ENCODE results near the gene CIAO3.

CIAO3 gene

DNA sequence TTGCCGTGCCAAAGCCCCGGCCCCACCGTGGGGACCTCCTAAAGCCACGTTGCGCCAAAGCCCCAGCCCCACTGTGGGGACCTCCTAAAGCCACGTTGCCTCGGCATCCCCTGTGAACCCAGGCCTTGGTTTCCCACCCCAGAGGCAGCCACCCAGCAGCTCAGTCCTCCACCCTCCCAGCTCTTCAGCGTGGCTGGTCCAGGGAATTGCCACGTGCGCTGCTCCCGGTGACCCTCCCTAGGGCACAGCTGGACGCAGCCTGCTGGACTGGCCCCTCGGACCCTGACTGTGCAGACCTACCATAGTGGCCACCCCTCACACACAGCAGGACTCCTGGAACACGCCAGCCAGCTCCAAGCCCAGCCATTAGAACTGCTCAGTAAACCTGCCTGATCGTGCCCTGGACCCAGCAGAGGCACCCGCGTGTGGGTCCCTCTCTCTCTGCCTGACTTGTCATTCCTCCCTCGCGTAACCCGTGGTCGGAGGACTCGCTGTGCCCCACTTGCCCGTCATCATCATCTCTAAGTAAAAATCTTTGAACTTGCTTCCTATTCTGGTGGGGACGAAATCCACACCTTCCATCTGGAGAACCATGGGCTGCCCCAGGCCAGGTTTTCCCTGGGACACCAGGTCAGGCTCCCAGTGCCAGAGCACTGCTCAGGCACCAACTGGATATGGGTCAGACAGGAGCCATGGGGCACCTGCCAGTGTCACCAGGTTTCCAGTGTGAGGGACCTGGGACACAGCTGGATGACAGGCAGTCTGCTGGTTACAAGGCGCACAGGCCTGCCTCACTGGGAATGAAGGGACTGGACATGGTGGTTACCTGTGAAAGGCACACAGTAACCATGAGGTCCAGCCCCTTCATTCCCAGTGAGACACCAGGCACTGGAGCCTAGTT is 5.6 kb downstream of the CIAO3 start:
- H3K4me1 ChIP-seq = no peaks in the 10 kb centered on the region; the same call in 1 of the 2 replicates
- no peak overlapping the region for H3K4me3 ChIP-seq (ENCODE audit: low read depth, low read length)

DNA sequence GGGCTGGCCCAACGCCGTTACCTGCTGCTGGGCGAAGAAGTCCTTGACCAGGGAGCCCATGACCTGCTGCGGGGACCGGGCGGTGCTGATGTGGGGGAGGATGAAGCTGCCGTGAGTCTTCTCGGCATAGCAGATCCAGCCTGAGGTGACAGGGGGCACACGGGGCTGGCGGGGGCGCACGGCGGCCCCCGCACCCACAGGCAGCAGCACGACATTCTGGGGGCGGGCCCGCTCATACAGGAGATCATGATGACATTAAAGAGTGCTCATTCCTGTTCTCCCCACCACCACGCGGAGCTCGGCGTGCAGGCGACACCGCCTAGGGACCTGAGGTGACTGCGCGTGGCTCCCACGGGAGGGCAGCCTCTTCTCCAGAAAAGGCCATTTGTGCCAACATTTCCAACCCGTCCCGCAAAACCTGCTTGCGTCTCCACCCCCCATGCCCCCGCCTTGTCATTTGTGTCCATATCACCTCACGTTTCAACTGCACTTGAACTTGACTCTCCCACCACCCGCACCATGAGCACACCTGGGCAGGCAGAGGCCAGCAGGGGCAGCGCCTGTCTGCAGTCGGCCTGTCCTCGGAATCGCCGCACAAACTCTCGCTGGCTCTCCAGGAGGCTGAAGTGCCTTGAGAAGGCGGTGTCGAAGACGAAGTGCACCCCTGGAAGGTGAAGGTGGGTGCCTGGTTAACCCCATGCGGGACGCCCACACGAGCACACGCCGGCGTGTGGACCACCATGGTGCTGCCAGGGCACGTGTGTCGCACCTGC is 6.4 kb downstream of the CIAO3 start:
- Histone ChIP-seq H3K36me3 (peaks cover 70% of the 10 kb centered on the region), H3K9me3 (no peaks in the 10 kb centered on the region), H3K4me3 (ENCODE audit: low read depth, low read length) (no peak overlapping the region), H3K27me3 (no peaks in the 10 kb centered on the region), H3K4me1 (no peaks in the 10 kb centered on the region)
- no peak for DNase-seq
- TF ChIP-seq, protein P1, sequence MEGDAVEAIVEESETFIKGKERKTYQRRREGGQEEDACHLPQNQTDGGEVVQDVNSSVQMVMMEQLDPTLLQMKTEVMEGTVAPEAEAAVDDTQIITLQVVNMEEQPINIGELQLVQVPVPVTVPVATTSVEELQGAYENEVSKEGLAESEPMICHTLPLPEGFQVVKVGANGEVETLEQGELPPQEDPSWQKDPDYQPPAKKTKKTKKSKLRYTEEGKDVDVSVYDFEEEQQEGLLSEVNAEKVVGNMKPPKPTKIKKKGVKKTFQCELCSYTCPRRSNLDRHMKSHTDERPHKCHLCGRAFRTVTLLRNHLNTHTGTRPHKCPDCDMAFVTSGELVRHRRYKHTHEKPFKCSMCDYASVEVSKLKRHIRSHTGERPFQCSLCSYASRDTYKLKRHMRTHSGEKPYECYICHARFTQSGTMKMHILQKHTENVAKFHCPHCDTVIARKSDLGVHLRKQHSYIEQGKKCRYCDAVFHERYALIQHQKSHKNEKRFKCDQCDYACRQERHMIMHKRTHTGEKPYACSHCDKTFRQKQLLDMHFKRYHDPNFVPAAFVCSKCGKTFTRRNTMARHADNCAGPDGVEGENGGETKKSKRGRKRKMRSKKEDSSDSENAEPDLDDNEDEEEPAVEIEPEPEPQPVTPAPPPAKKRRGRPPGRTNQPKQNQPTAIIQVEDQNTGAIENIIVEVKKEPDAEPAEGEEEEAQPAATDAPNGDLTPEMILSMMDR (IDR thresholded peaks at IDR 0.05; ENCODE audit: low read depth, low read length) = no peak

More for the DNA sequence above, 5.6 kb downstream of the CIAO3 start:
- TF ChIP-seq, protein P1 (IDR thresholded peaks at IDR 0.05; ENCODE audit: low read depth, low read length) = no peak
- H3K36me3 ChIP-seq = peaks cover 64% of the 10 kb centered on the region
- no peaks in the 10 kb centered on the region for H3K9me3 ChIP-seq
- DNase-seq = no peak
- no peaks in the 10 kb centered on the region for H3K27me3 ChIP-seq

DNA sequence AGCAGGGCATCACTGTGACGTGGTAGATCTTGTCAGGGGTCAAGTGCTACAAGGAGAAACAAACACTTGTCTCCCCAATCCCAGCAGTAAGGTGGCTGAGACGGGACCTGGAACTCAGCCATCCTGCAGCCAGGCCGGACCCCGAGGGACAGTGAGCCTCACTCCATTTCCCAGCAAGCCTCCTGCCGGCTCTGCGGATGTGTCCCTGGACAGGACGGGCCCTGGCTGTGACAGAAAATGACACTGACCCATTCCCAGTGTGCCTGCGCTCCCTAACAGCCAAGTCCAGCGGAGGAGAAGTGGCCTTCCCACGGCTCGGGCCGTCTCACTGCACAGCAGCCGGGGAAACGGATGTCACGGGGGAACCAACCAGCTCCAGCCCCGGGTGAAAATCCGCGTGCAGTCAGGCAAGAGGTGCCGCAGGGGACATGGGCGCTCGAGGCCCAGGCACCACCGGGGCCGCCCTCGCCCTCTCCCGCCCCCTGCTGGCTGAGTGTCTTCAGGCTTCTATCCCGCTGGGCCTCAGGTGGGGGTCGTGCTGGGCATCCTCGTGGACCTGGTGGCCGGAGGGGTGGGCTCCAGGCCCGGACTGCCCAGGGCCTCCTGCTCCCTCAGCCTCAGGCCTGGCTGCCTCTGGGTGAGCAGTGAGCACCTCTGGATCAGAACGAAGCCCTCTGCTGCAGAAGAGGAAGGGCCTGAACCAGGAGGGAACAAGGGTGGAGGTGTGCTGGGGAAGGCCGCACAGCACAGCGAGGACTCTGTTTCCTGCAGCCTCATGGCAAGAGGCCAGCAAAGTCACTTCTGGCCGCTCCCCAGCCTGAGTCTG is 7.2 kb downstream of the CIAO3 start:
- no peaks in the 10 kb centered on the region for H3K9me3 ChIP-seq
- peak; percentile 83 for DNase-seq
- H3K4me3 ChIP-seq (ENCODE audit: low read depth, low read length) = no peak overlapping the region
- TF ChIP-seq, protein P1 (IDR thresholded peaks at IDR 0.05; ENCODE audit: low read depth, low read length) = peak; percentile 65
- no peaks in the 10 kb centered on the region for H3K27me3 ChIP-seq
- peaks cover 68% of the 10 kb centered on the region for H3K36me3 ChIP-seq
- H3K4me1 ChIP-seq = no peaks in the 10 kb centered on the region

- DNase-seq = no peak
- Histone ChIP-seq H3K36me3 (peaks cover 66% of the 10 kb centered on the region), H3K4me1 (no peaks in the 10 kb centered on the region)
Observed at GRCh38 chr16:732936-733335, 7.9 kb downstream of the CIAO3 start.

GRCh38 chr16:732332-732731 is 8.5 kb downstream of the CIAO3 start:
- no peaks in the 10 kb centered on the region for H3K9me3 ChIP-seq
- TF ChIP-seq, protein P1 (IDR thresholded peaks at IDR 0.05; ENCODE audit: low read depth, low read length) = no peak
- H3K27me3 ChIP-seq = no peaks in the 10 kb centered on the region
- DNase-seq = no peak
- peaks cover 60% of the 10 kb centered on the region for H3K36me3 ChIP-seq
- H3K4me1 ChIP-seq = no peaks in the 10 kb centered on the region
- no peak overlapping the region for H3K4me3 ChIP-seq (ENCODE audit: low read depth, low read length)

More at GRCh38 chr16:732936-733335, 7.9 kb downstream of the CIAO3 start:
- Histone ChIP-seq H3K9me3 (no peaks in the 10 kb centered on the region), H3K27me3 (no peaks in the 10 kb centered on the region), H3K4me3 (ENCODE audit: low read depth, low read length) (no peak overlapping the region)
- TF ChIP-seq, protein P1 (IDR thresholded peaks at IDR 0.05; ENCODE audit: low read depth, low read length) = 0 out of 2 replicates have a peak, but pooled peaks have one; percentile 12

Measured in BE2C (cell line).